SU-DHL-6 (cell line): ENCODE data around the gene CREB3L4.

Source experiments
- H2AFZ ChIP-seq: fragments of 200-600 bp; sonication (generic); 2 replicates; pipeline ENCODE4 v1.6.1; 2014; ENCODE audit warnings: low read depth, mild to moderate bottlenecking, moderate library complexity, mixed read lengths, antibody characterized with exemption, low read length; ENCODE audit not compliant: severe bottlenecking
- H3F3A ChIP-seq: fragments of 200-600 bp; shearing (Covaris generic); 2 replicates; pipeline ENCODE4 v1.6.0; 2016; ENCODE audit warnings: antibody characterized with exemption, mild to moderate bottlenecking; ENCODE audit not compliant: insufficient read depth
- H3K27ac ChIP-seq: fragments of 200-600 bp; sonication (generic); 2 replicates; pipeline ENCODE4 v1.5.1; 2016; ENCODE audit warnings: low read depth, mild to moderate bottlenecking, low read length, moderate library complexity, mixed read lengths
- H3K27me3 ChIP-seq: fragments of 200-600 bp; sonication (generic), shearing (Covaris generic); 2 replicates; pipeline ENCODE4 v1.6.0; 2014; ENCODE audit warnings: mild to moderate bottlenecking, low read length
- H3K36me3 ChIP-seq: fragments of 200-600 bp; sonication (generic); 2 replicates; pipeline ENCODE4 v1.6.1; 2014; ENCODE audit warnings: mild to moderate bottlenecking, low read length, mixed read lengths
- H3K4me2 ChIP-seq: fragments of 300-600, 200-600 bp; shearing (Covaris generic), sonication (generic); 2 replicates; pipeline ENCODE4 v1.6.0; 2014; ENCODE audit warnings: low read length, low read depth, mild to moderate bottlenecking; ENCODE audit not compliant: poor library complexity, severe bottlenecking
- H3K4me3 ChIP-seq: fragments of 200-600 bp; sonication (generic); 2 replicates; pipeline ENCODE4 v1.5.1; 2014; ENCODE audit warnings: antibody characterized with exemption, low read length, mild to moderate bottlenecking, mixed read lengths; ENCODE audit not compliant: insufficient read depth, poor library complexity, severe bottlenecking
- H3K79me2 ChIP-seq: fragments of 200-600 bp; sonication (generic); 2 replicates; pipeline ENCODE4 v1.6.1; 2014; ENCODE audit warnings: mild to moderate bottlenecking, low read length, moderate library complexity; ENCODE audit not compliant: insufficient read depth
- H3K9ac ChIP-seq: fragments of 200-600 bp; sonication (generic); 2 replicates; pipeline ENCODE4 v1.7.0; 2014; ENCODE audit warnings: mild to moderate bottlenecking, low read length
- H3K9me2 ChIP-seq: fragments of 200-600 bp; sonication (generic); replicated peaks from 2 replicates; pipeline ENCODE4 v1.6.1; 2014; ENCODE audit warnings: low read length; ENCODE audit not compliant: insufficient read depth
- H3K9me3 ChIP-seq: fragments of 200-600 bp; sonication (generic); 2 replicates; pipeline ENCODE4 v1.6.1; 2014; ENCODE audit warnings: low read length, mixed read lengths; ENCODE audit not compliant: insufficient read depth
- H4K20me1 ChIP-seq: fragments of 200-600 bp; sonication (generic); 2 replicates; pipeline ENCODE4 v1.6.1; 2014; ENCODE audit warnings: low read depth, mild to moderate bottlenecking, antibody characterized with exemption, low read length, moderate library complexity, mixed read lengths
- EZH2phosphoT487 ChIP-seq: fragments of 200-600 bp; sonication (generic), shearing (Covaris generic); conservative IDR thresholded peaks from 2 replicates; pipeline ENCODE4 v1.6.1; 2018; ENCODE audit warnings: mild to moderate bottlenecking, antibody characterized with exemption, low read length, moderate library complexity, mixed read lengths
- TF ChIP-seq, protein P1 (sequence below): fragments of 200-600 bp; sonication (generic); IDR thresholded peaks from one replicate; pipeline ENCODE4 v1.5.1; 2017; ENCODE audit warnings: antibody characterized with exemption, mild to moderate bottlenecking, low read length, moderate library complexity; ENCODE audit not compliant: insufficient read depth, poor library complexity, severe bottlenecking

CREB3L4 gene

DNA sequence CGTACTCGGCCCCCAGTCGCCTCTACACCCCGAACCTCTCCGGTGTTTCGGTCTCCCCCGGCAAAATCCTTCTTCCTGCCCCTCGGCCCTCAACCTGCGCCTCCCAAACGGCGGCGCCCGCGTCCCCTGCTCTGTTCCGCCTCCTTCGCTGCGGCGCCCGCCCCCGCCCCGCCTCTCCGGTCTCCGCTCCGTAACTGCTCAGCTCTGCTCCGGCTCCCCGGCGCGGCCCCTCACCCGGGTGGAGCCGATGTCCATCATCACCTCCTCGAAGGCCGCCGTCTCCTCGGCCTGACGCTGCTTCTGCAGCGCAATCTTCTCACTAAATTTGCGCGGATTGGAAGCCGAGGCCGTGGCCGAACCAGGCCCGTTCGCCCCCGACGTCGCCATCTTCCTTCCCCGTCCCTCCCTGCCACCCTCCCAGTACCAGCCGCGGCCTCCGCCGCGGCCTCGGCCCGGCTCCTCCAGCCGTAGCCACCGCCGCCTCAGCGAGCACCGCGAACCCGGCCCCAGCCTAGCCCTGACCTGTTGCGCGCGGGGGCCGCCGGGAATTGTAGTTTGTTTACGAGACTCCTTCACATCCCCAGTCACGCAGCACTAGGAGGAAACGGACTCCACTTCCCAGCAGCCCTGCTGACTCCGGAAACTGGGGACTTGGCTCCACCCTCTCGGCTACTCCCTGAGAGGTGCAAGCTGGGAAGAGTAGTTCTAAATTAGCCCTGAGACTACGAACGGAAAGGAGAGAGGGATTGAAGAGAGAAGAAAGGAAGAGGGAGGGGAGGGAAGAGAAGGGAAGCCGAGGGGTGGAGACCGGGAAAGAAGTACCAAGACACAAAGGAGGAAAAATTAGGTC lies 9.4 kb upstream of the CREB3L4 start, which contains the start of gene CRTC2:
Gene CRTC2 (minus strand): TSS at position 502 of the 850 bp plus-strand sequence. CDS start 115 bp downstream, at position 387.
- H3F3A ChIP-seq: peaks cover 25% of the 10 kb centered on the region
- H3K9ac ChIP-seq: peak within 1 kb of the TSS; percentile 87
- H3K27me3 ChIP-seq: no peaks in the 10 kb centered on the region
- no peaks in the 10 kb centered on the region for H3K9me3 ChIP-seq
- H2AFZ ChIP-seq: no peak within 1 kb of the TSS
- H3K79me2 ChIP-seq: peaks cover 61% of the 10 kb centered on the region
- peak within 1 kb of the TSS; percentile 76 for H3K27ac ChIP-seq
- TF ChIP-seq EZH2phosphoT487: no peak
- TF ChIP-seq, protein P1, sequence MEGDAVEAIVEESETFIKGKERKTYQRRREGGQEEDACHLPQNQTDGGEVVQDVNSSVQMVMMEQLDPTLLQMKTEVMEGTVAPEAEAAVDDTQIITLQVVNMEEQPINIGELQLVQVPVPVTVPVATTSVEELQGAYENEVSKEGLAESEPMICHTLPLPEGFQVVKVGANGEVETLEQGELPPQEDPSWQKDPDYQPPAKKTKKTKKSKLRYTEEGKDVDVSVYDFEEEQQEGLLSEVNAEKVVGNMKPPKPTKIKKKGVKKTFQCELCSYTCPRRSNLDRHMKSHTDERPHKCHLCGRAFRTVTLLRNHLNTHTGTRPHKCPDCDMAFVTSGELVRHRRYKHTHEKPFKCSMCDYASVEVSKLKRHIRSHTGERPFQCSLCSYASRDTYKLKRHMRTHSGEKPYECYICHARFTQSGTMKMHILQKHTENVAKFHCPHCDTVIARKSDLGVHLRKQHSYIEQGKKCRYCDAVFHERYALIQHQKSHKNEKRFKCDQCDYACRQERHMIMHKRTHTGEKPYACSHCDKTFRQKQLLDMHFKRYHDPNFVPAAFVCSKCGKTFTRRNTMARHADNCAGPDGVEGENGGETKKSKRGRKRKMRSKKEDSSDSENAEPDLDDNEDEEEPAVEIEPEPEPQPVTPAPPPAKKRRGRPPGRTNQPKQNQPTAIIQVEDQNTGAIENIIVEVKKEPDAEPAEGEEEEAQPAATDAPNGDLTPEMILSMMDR: no peak
- H3K4me2 ChIP-seq: peak within 1 kb of the TSS; percentile 91
- peak within 1 kb of the TSS; percentile 75 for H3K4me3 ChIP-seq
- no peaks in the 10 kb centered on the region for H3K9me2 ChIP-seq
- H3K36me3 ChIP-seq: no peaks in the 10 kb centered on the region
- H4K20me1 ChIP-seq: no peaks in the 10 kb centered on the region

DNA sequence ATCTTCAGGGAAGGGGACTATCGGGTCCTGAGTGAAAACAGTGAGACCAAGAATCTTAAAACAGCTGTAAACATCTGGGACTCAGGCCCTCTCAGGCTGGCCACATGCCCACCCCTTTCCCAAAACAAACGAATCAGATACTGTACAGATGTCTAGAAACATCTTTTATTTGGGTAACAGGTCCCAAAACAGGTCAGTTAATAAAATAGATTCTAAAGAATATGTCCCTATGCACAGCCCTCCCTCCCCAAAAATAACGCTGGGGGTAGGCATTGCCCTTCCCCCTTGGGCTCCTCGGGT lies 8.8 kb upstream of the CREB3L4 start:
- H3K9ac ChIP-seq: peak overlapping the region; percentile 87; the same call in 1 of the 2 replicates
- no peaks in the 10 kb centered on the region for H4K20me1 ChIP-seq
- no peak overlapping the region for H3K4me3 ChIP-seq
- H3K27me3 ChIP-seq: no peaks in the 10 kb centered on the region
- H3K9me2 ChIP-seq: no peaks in the 10 kb centered on the region
- H3K27ac ChIP-seq: no peak overlapping the region
- H3K36me3 ChIP-seq: no peaks in the 10 kb centered on the region
- no peaks in the 10 kb centered on the region for H3K9me3 ChIP-seq
- H3K79me2 ChIP-seq: peaks cover 60% of the 10 kb centered on the region
- TF ChIP-seq EZH2phosphoT487: no peak
- TF ChIP-seq, protein P1: no peak
- H2AFZ ChIP-seq: no peak overlapping the region
- peak overlapping the region; percentile 48 for H3K4me2 ChIP-seq
- peaks cover 25% of the 10 kb centered on the region for H3F3A ChIP-seq

DNA sequence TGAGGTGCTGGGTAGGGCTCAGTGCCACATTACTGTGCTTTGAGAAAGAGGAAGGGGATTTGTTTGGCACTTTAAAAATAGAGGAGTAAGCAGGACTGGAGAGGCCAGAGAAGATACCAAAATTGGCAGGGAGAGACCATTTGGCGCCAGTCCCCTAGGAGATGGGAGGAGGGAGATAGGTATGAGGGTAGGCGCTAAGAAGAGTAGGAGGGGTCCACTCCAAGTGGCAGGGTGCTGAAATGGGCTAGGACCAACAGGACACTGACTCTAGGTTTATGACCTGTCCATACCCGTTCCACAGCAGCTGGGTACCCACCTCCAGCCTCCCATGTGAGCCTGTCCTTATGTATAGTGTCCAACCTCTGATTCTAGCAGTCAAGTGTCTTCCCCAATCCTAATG lies 8.2 kb upstream of the CREB3L4 start:
- Histone ChIP-seq H3K27ac (no peak overlapping the region), H3K4me2 (peak overlapping the region; percentile 48), H2AFZ (no peak overlapping the region), H3K9me2 (no peaks in the 10 kb centered on the region), H3F3A (peaks cover 25% of the 10 kb centered on the region), H3K9ac (no peak overlapping the region), H3K4me3 (no peak overlapping the region), H3K36me3 (no peaks in the 10 kb centered on the region), H4K20me1 (no peaks in the 10 kb centered on the region), H3K27me3 (no peaks in the 10 kb centered on the region), H3K9me3 (no peaks in the 10 kb centered on the region), H3K79me2 (peaks cover 60% of the 10 kb centered on the region)
- TF ChIP-seq, protein P1: no peak
- no peak for TF ChIP-seq EZH2phosphoT487
